Activated T-cell treated with anti-CD3 and anti-CD28 coated beads, Interleukin-2, amount 50 U/mL, for 4 hours (primary cell): ENCODE results near the gene LHX6. TPM values are rescaled to one million over a fixed set of nuclear protein-coding genes. Genes with fewer than 3 reads are reported as not detected.

Experiments used
- ATAC-seq, 2 donors: fragments of 200-7000 bp; cut with Tn5 transposase; one replicate each; pipeline ENCODE4 v1.10.0; 2021
- DNase-seq: peaks from one replicate; pipeline ENCODE4 v3.0.0-alpha.2; 2020
- H3K27me3 Mint-ChIP-seq: one replicate; pipeline ENCODE4 v1.8.0; 2021; ENCODE audit warnings: low read depth, mixed read lengths
- H3K36me3 Mint-ChIP-seq: one replicate; pipeline ENCODE4 v1.8.0; 2022; ENCODE audit warnings: mixed read lengths; ENCODE audit not compliant: insufficient read depth
- H3K4me1 Mint-ChIP-seq: one replicate; pipeline ENCODE4 v1.8.0; 2021; ENCODE audit warnings: low read depth, mixed read lengths
- H3K4me3 Mint-ChIP-seq: one replicate; pipeline ENCODE4 v1.8.0; 2021; ENCODE audit warnings: mild to moderate bottlenecking, moderate library complexity, mixed read lengths
- H3K9me3 Mint-ChIP-seq: one replicate; pipeline ENCODE4 v1.8.0; 2021; ENCODE audit warnings: mixed read lengths
- total RNA-seq, 3 donors: library from RNA; stranded (reverse); gene quantifications; one replicate each; pipeline ENCODE4 v1.2.1, GENCODE V29; 2021

Gene LHX6
- under 1 TPM in 1 of 3 donors, not detected in 2; 0.11 TPM for total RNA-seq

- Mint-ChIP-seq H3K4me1 (peaks cover 4% of the 10 kb centered on the region), H3K4me3 (no peak within 1 kb of the TSS), H3K36me3 (no peaks in the 10 kb centered on the region), H3K27me3 (peaks cover 25% of the 10 kb centered on the region), H3K9me3 (no peaks in the 10 kb centered on the region)
- DNase-seq (no peak), ATAC-seq (peak; percentile 51 to 52)
Observed at GRCh38 chr9:122228568-122229484, at the start of gene LHX6. TSS of gene LHX6 (minus strand) at chr9:122228957. CDS start at chr9:122228740, 217 bp downstream.

GRCh38 chr9:122277285-122277897, 48.6 kb upstream of the LHX6 start:
- H3K9me3 Mint-ChIP-seq: no peaks in the 10 kb centered on the region
- no peaks in the 10 kb centered on the region for H3K27me3 Mint-ChIP-seq
- H3K4me1 Mint-ChIP-seq: peaks cover 19% of the 10 kb centered on the region
- peaks cover 63% of the 10 kb centered on the region for H3K36me3 Mint-ChIP-seq
- no peak overlapping the region for H3K4me3 Mint-ChIP-seq
- DNase-seq (no peak), ATAC-seq (no peak)

DNA sequence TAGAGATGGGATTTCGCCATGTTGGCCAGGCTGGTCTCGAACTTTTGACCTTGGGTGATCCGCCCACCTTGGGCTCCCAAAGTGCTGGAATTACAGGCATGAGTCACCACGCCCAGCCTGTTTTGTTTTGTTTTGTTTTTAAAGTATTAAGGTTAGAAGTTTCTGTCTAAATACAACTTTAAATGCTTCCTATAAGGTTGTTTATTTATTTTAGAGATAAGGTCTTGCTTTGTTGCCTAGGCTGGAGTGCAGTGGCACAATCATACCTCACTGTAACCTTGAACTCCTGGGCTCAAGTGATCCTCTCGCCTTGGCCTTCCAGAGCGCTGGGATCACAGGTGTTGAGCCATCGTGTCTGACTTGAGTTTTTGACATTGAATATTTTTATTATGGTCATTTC, 47.3 kb upstream of the LHX6 start:
- Mint-ChIP-seq H3K9me3 (no peaks in the 10 kb centered on the region), H3K4me1 (peaks cover 19% of the 10 kb centered on the region), H3K27me3 (no peaks in the 10 kb centered on the region), H3K36me3 (peaks cover 63% of the 10 kb centered on the region), H3K4me3 (no peak overlapping the region)
- DNase-seq: no peak
- ATAC-seq: no peak

- peaks cover 54% of the 10 kb centered on the region for H3K36me3 Mint-ChIP-seq
- ATAC-seq: no peak
- no peaks in the 10 kb centered on the region for H3K9me3 Mint-ChIP-seq
- DNase-seq: no peak
- H3K27me3 Mint-ChIP-seq: no peaks in the 10 kb centered on the region
- peaks cover 18% of the 10 kb centered on the region for H3K4me1 Mint-ChIP-seq
- H3K4me3 Mint-ChIP-seq: no peak overlapping the region
Observed at GRCh38 chr9:122274055-122274454, 45.3 kb upstream of the LHX6 start.

DNA sequence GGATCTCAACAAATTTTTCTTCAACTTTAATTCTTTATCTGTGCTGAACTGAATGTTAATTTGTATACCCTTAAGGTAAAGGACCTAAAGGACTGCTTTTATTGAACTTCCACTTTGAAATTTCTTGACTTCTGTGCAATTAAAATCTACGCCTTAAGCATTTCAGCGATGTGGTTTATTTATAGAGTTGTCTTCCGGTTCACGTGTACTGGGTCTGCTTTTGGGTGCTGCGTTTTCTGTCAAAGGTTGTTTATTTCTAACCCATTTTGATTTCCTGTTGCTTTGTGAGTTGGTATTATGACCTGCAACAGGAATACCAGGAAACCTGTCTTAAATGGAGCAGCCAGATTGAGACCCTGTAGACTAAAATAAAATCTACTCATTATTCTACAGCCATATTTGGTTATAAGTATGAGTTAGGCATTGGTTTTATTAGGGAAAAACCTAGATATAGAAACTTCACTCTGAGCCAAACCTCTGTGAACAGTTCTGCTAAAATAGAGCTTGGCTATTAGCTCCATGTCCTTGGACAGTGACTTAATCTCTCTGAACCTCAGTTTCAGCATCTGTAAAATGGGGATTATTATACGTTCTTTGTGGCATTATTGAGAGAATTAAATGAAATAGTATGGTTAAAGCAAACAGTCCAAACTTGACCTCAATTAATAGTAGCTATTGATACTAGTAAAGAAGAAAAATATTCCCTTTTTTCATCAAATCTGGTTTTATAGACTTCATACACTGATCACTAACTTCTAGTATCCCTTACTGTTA, 39.5 kb upstream of the LHX6 start:
- DNase-seq: no peak
- peaks cover 35% of the 10 kb centered on the region for H3K4me1 Mint-ChIP-seq

GRCh38 chr9:122265149-122265915, 36.6 kb upstream of the LHX6 start:
- H3K36me3 Mint-ChIP-seq: peaks cover 10% of the 10 kb centered on the region
- no peaks in the 10 kb centered on the region for H3K27me3 Mint-ChIP-seq
- H3K9me3 Mint-ChIP-seq: no peaks in the 10 kb centered on the region
- peaks cover 52% of the 10 kb centered on the region for H3K4me1 Mint-ChIP-seq
- DNase-seq (no peak), ATAC-seq (peak; percentile 45 to 52)
- H3K4me3 Mint-ChIP-seq: peak overlapping the region; percentile 99

More for the DNA sequence above, 39.5 kb upstream of the LHX6 start:
- H3K4me3 Mint-ChIP-seq: no peak overlapping the region
- no peak for ATAC-seq
- no peaks in the 10 kb centered on the region for H3K9me3 Mint-ChIP-seq
- H3K36me3 Mint-ChIP-seq: peaks cover 19% of the 10 kb centered on the region
- no peaks in the 10 kb centered on the region for H3K27me3 Mint-ChIP-seq

DNA sequence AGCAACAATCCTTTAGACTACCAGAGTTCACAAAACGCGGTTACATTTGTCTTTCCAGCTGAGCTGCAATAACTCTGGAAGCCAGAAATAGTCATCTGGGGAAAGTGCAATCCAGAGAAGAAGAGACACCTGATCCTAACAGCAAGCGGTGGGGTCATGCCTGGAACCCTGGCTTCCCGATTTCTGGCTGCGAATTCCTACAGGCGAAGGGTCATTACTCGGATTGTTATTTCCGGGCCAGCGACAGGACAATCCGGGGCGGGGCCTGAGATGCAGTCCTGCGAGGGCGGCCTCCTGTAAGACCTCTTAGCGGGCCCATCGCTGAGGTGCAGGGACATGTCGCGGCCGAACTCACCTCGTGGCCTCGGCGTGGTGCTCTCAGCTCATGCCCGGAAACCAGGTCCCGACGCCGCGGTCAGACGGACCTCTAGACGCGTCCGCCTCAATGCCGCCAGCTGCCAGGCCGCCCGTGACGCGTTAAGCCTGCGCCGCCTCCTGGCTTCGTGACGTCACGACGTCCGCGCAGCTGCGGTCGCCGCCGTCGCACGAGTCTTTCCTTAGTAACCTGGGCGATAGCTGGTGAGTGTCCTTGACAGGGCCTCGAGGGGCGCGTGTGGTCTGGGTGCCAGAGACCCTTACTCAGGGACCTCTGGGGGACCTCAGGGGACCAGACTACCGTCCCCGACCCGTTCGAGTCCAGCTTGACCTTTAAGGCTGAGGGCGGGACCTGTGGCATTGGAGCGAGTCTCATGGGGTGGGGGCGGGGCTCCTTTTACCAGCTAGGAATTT, 35.8 kb upstream of the LHX6 start, which contains the start of the genes MRRF and RBM18:
Gene MRRF (plus strand): TSS at position 523 of the 789 bp plus-strand sequence. CDS start 6,010 bp downstream, outside the sequence.
Gene RBM18 (minus strand): TSS at position 481 of the 789 bp plus-strand sequence. CDS start 3,348 bp downstream, outside the sequence.
- H3K4me3 Mint-ChIP-seq: peak within 1 kb of the TSS; percentile 99
- ATAC-seq: peak; percentile 91 to 92
- H3K27me3 Mint-ChIP-seq: no peaks in the 10 kb centered on the region
- DNase-seq: peak; percentile 84
- peaks cover 10% of the 10 kb centered on the region for H3K36me3 Mint-ChIP-seq
- peaks cover 52% of the 10 kb centered on the region for H3K4me1 Mint-ChIP-seq
- no peaks in the 10 kb centered on the region for H3K9me3 Mint-ChIP-seq

GRCh38 chr9:122263699-122264349, 35.1 kb upstream of the LHX6 start:
- no peaks in the 10 kb centered on the region for H3K9me3 Mint-ChIP-seq
- peaks cover 15% of the 10 kb centered on the region for H3K36me3 Mint-ChIP-seq
- no peaks in the 10 kb centered on the region for H3K27me3 Mint-ChIP-seq
- H3K4me3 Mint-ChIP-seq: peak overlapping the region; percentile 99
- DNase-seq (no peak), ATAC-seq (no peak)
- peaks cover 52% of the 10 kb centered on the region for H3K4me1 Mint-ChIP-seq

GRCh38 chr9:122262073-122262472, 33.3 kb upstream of the LHX6 start:
- H3K36me3 Mint-ChIP-seq: peaks cover 20% of the 10 kb centered on the region

GRCh38 chr9:122261469-122261881, 32.7 kb upstream of the LHX6 start:
- Mint-ChIP-seq H3K4me3 (no peak overlapping the region), H3K4me1 (peaks cover 48% of the 10 kb centered on the region), H3K27me3 (no peaks in the 10 kb centered on the region), H3K9me3 (no peaks in the 10 kb centered on the region), H3K36me3 (peaks cover 20% of the 10 kb centered on the region)
- DNase-seq (no peak), ATAC-seq (no peak)

More at GRCh38 chr9:122262073-122262472, 33.3 kb upstream of the LHX6 start:
- Mint-ChIP-seq H3K9me3 (no peaks in the 10 kb centered on the region), H3K4me3 (no peak overlapping the region), H3K4me1 (peaks cover 50% of the 10 kb centered on the region), H3K27me3 (no peaks in the 10 kb centered on the region)
- ATAC-seq (no peak), DNase-seq (no peak)

DNA sequence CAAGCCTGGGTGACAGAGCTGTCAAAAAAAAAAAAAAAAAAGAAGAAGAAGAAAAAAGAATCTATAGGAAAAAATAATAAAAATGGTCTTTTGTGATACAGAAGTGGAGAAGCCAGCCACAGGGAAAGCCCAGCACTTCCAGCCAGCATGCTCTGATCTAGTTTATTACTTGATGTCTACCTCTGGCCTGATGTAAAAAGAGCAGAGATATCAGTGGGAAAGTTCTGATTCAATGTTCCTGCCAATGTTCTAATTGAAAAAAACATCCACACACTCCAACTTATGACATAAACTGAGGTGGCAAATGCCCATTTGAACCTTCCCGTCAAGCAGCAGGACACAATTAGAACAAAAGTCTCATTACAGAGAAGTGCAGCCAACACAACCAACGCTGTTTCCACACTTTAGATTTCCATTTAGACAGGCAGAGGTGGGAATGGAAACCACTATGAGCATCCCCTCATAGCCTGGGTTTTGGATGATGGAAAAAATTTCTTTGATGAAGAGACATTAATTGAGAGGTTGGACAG, 30.2 kb upstream of the LHX6 start:
- Mint-ChIP-seq H3K4me1 (peaks cover 39% of the 10 kb centered on the region), H3K27me3 (no peaks in the 10 kb centered on the region), H3K4me3 (no peak overlapping the region), H3K36me3 (peaks cover 25% of the 10 kb centered on the region), H3K9me3 (no peaks in the 10 kb centered on the region)
- no peak for ATAC-seq
- DNase-seq: no peak

DNA sequence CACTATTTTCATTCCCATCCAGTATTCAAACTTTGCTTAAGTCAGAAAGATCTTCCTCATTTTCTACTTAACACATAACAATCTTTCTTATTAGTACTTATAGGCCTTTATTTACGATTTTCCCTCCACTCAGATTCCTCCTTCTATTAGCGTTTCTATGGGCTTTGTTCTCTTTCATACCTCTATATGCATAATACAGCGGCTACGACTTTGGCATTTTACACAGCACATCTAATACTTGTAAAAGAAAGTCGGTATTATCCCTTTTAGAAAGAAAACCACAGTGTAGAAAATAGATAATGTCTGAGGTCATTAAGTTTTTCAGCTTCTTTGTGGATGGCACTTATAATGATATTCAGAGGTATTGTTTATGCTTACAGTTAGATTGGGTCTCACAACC, 27.4 kb upstream of the LHX6 start:
- peaks cover 36% of the 10 kb centered on the region for H3K36me3 Mint-ChIP-seq

More for the DNA sequence above, 27.4 kb upstream of the LHX6 start:
- no peaks in the 10 kb centered on the region for H3K27me3 Mint-ChIP-seq
- DNase-seq (no peak), ATAC-seq (no peak)
- no peaks in the 10 kb centered on the region for H3K9me3 Mint-ChIP-seq
- no peak overlapping the region for H3K4me3 Mint-ChIP-seq
- peaks cover 18% of the 10 kb centered on the region for H3K4me1 Mint-ChIP-seq
